CD4-positive, alpha-beta T cell treated with Interleukin-21 for 1 hour (primary cell): ENCODE data around the gene GABRG3.

Experiments
- DNase-seq: peaks from one replicate; pipeline ENCODE4 v3.0.0-alpha.2; 2020

Gene GABRG3

GRCh38 chr15:27196691-27197090 is 225.7 kb downstream of the GABRG3 start:
- no peak for DNase-seq

GRCh38 chr15:27201425-27201824 is 230.4 kb downstream of the GABRG3 start:
- no peak for DNase-seq

GRCh38 chr15:27210176-27210575 is 239.2 kb downstream of the GABRG3 start:
- DNase-seq = no peak

- DNase-seq = no peak
These were observed 243.1 kb downstream of the GABRG3 start for GRCh38 chr15:27214032-27214431.

GRCh38 chr15:27214961-27215360 is 244.0 kb downstream of the GABRG3 start:
- no peak for DNase-seq

GRCh38 chr15:27218426-27218825 is 247.4 kb downstream of the GABRG3 start:
- DNase-seq = no peak

- DNase-seq = no peak
These were observed 248.7 kb downstream of the GABRG3 start for GRCh38 chr15:27219636-27220035.

GRCh38 chr15:27220199-27220598 is 249.2 kb downstream of the GABRG3 start:
- DNase-seq = no peak

- no peak for DNase-seq
These were observed 251.5 kb downstream of the GABRG3 start for GRCh38 chr15:27222479-27222878.

GRCh38 chr15:27223179-27223578 is 252.2 kb downstream of the GABRG3 start:
- DNase-seq = no peak

GRCh38 chr15:27231811-27232210 is 260.8 kb downstream of the GABRG3 start:
- no peak for DNase-seq

GRCh38 chr15:27232876-27233275 is 261.9 kb downstream of the GABRG3 start:
- DNase-seq = no peak

GRCh38 chr15:27234593-27234992 is 263.6 kb downstream of the GABRG3 start:
- DNase-seq = no peak

GRCh38 chr15:27235161-27235560 is 264.2 kb downstream of the GABRG3 start:
- DNase-seq = no peak

GRCh38 chr15:27235681-27236080 is 264.7 kb downstream of the GABRG3 start:
- no peak for DNase-seq

- no peak for DNase-seq
These were observed 266.4 kb downstream of the GABRG3 start for GRCh38 chr15:27237319-27237939.

GRCh38 chr15:27238209-27238608 is 267.2 kb downstream of the GABRG3 start:
- DNase-seq = no peak

- no peak for DNase-seq
These were observed 267.9 kb downstream of the GABRG3 start for GRCh38 chr15:27238707-27239423.

GRCh38 chr15:27241943-27242342 is 271.0 kb downstream of the GABRG3 start:
- DNase-seq = no peak

GRCh38 chr15:27244047-27244446 is 273.1 kb downstream of the GABRG3 start:
- no peak for DNase-seq

GRCh38 chr15:27248251-27248650 is 277.3 kb downstream of the GABRG3 start:
- DNase-seq = no peak

GRCh38 chr15:27249046-27249759 is 278.2 kb downstream of the GABRG3 start:
- DNase-seq = no peak

- DNase-seq = no peak
These were observed 278.8 kb downstream of the GABRG3 start for GRCh38 chr15:27249760-27250109.

GRCh38 chr15:27250223-27250622 is 279.2 kb downstream of the GABRG3 start:
- DNase-seq = no peak
